HTR-8/SVneo (cell line): ENCODE data around the gene ACOD1.
"Not testable (repeated sequence)": the region's sequence is repeated elsewhere in the genome, so short reads cannot be mapped to it uniquely, and the experiment has no call there.

Experiments used
- DNase-seq: peaks from one replicate; pipeline ENCODE4 v3.0.0; 2011; ENCODE audit warnings: low spot score, mixed read lengths; ENCODE audit not compliant: insufficient read length
- FAIRE-seq: peaks from 2 replicates; lab custom pipeline; 2011; peaks lifted over from hg19 to GRCh38; lab: Jason Lieb, UNC

Gene ACOD1

DNA sequence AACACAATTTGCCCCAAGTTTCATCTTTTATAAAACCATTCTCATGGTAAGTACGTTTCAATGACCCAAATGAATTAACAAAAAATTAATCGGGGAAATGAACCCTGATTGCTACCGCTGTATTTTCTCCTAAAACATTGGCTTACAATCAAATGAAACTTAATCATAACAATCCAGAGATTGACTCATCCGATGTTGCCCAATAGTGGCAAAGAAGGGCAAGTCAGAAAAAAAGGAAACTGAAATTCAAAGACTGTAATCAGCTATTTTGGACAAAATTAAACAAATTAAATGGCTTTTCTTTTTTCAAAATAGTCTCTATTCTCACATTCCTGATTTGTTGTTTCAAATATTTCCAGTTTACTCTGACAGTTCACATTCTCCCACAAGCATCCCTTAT is 3.9 kb upstream of the ACOD1 start:
- no peak for DNase-seq
- FAIRE-seq = no peak

DNA sequence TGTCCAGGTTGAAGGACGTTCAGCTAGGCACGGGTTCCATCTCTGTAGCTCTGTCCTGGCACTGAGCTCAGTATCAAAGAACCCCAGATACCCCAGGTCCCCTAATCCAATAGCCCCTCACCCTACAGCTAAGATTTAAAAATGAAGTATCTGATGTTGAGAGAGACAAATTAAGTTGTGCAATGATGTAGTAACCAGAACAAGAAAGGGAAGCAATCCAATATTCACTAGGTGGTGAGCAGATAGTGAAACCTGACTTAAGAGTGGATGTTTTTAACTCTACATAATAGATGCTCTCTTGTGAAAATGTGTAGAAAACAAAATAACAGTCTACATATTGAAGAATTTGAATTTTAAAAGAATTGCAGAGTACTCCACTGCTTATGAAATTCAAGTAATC is 1.8 kb downstream of the ACOD1 start:
- DNase-seq (no peak), FAIRE-seq (no peak)

DNA sequence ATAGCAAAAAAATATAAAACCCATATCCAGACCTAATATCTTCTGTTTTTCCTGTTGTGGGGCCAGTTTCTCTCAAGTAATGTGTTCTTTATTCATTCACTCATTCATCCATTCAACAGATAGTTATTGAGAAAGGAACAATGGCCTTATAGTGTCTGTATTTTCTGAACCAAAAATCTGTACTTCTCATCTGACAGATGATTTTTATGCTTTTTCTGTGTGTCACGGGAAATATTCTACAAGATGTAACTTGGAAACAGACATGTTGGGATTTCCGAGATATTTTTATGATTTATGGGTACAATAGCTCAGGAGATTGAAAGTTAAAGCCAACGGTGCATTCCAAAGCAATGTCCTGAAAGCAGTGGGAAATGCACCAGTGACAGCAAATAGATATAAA is 5.7 kb downstream of the ACOD1 start:
- no peak for FAIRE-seq
- DNase-seq = no peak

- DNase-seq (no peak), FAIRE-seq (no peak)
Observed at GRCh38 chr13:76954538-76954937, 6.2 kb downstream of the ACOD1 start.

GRCh38 chr13:76955193-76955592 is 6.9 kb downstream of the ACOD1 start:
- no peak for FAIRE-seq
- DNase-seq = no peak

GRCh38 chr13:76955661-76956060 is 7.3 kb downstream of the ACOD1 start:
- no peak for FAIRE-seq

DNA sequence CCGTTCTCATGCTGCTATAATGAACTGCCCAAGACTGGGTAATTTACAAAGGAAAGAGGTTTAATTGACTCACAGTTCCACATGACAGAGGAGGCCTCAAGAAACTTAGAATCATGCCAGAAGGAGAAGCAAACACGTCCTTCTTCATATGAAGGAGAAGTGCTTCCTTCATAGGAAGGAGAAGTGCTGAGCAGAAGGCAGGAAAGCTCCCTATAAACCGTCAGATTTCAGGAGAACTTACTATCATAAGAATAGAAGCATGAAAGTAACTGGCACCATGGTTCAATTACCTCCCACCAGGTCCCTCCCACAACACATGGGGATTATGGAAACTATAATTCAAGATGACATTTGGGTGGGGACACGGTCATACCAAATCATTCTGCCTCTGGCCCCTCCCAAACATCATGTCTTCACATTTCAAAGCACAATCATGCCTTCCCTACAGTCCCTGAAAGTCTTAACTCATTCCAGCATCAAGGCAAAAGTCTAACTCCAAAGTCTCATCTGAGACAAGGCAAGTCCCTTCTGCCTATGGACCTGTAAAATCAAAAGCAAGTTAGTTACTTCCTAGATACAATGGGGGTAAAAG is 10.6 kb downstream of the ACOD1 start:
- FAIRE-seq = no peak
- no peak for DNase-seq

More at GRCh38 chr13:76955661-76956060, 7.3 kb downstream of the ACOD1 start:
- DNase-seq = no peak

GRCh38 chr13:76959734-76960133 is 11.4 kb downstream of the ACOD1 start:
- DNase-seq, FAIRE-seq: not testable (repeated sequence)

- FAIRE-seq (no peak), DNase-seq (no peak)
Observed at GRCh38 chr13:76965759-76966421, 17.6 kb downstream of the ACOD1 start.

DNA sequence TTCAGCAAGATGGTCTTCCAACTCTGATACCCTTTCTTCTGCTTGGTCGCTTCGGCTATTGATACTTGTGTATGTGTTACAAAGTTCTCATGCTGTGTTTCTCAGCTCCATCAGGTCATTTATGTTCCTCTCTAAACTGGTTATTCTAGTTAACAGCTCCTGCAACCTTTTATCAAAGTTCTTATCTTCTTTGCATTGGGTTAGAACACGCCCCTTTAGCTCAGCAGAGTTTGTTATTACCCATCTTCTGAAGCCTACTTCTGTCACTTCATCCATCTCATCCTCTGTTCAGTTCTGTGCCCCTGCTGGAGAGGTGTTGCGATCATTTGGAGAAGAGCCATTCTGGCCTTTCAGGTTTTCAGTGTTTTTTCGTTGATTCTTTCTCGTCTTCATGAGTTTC is 18.7 kb downstream of the ACOD1 start:
- no peak for DNase-seq
- FAIRE-seq = no peak

GRCh38 chr13:76968041-76968440 is 19.7 kb downstream of the ACOD1 start:
- DNase-seq (no peak), FAIRE-seq (no peak)

DNA sequence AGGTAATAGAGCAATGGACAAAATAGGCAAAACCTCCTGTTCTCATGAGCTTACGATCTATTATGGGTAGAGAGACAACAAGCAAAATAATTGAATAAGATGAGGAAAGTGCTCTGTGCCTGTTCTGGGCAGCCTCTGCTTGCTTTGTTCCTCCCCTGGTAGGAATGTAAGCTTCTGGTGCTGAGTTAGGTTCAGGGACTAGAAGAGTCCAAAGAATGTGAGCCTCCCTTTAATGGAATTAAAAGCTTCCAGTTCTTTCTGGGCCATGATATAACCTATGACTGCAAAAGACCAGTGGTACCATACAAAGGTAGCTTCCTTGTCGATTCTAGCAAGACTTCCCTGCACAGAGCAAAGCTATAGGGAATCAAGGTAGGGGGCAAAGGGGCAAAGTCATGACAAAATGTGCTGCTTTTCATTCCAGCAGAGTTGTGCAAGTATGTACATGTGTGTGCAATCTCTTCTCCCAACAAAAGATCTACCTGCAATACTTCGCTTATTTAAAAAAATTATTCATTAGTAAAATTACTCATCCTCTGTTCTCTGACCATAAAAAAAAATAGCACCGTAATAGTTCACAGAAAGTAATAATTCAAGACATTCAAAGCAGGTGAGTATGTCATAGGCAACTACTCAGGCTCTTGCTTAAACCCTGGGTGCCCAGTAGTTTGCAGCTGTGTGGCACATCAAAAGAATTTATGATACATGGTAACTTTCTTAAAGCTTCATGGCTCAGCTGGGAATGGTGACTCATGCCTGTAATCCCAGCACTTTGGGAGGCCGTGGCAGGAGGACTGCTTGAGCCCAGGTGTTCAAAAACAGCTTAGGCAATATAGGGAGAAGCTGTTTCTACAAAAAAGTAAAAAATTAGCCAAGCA is 21.4 kb downstream of the ACOD1 start:
- DNase-seq = no peak

GRCh38 chr13:76971215-76971614 is 22.9 kb downstream of the ACOD1 start:
- DNase-seq = no peak
- FAIRE-seq = no peak

More for the DNA sequence above, 21.4 kb downstream of the ACOD1 start:
- no peak for FAIRE-seq

- FAIRE-seq (no peak), DNase-seq (no peak)
Observed at GRCh38 chr13:76971851-76972829, 23.8 kb downstream of the ACOD1 start.

DNA sequence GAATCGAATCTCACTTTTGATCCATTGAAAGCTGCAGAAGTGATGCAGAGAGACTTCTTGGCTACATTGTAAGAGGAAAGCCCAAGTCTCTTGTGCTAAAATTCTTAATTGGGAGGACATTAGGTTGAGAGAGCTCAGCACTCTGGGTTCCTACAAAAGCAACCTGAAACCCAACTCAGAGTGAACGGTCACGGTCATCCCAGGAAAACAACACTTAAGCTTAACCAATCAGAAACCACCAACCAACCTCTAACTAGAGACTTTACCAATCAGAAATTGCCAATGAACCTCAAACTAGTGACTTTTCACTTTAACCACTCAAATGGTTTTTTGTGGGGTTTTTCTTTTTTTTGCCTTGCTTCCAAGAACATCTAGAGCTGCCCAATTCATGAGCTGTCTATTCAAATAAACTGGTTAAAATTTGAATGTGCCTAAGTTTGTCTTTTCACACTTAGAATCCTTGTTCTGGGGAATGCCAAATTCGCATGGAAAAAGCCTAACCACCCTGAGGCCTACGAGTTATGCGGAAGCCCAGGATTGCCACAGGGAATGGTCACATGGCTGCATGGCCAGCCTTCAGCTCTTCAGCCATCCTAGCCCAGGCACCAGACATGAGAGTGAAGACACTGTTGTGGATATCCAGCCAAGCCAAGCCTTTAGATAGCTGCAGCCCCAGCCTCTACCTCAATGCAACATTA is 25.8 kb downstream of the ACOD1 start:
- no peak for DNase-seq

DNA sequence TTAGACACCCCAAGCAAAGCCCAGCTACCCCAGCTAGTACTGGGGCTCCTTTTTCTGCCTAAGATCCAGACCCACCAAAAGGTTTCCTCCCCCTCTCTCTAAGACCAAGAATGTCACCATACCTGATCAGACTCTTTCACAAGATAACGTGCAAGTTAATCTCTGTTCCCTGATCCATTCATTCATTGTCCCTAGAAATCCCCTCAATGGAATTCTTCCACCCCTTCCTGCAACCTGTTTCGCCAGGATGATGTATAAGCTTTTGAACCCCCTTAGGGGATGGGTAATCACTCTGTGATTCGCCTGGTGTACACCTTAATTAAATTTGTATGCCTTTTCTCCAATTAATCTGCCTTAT is 26.3 kb downstream of the ACOD1 start:
- FAIRE-seq (no peak), DNase-seq (no peak)

More for the DNA sequence above, 25.8 kb downstream of the ACOD1 start:
- FAIRE-seq = no peak

GRCh38 chr13:76975863-76976262 is 27.6 kb downstream of the ACOD1 start:
- FAIRE-seq (no peak), DNase-seq (no peak)

DNA sequence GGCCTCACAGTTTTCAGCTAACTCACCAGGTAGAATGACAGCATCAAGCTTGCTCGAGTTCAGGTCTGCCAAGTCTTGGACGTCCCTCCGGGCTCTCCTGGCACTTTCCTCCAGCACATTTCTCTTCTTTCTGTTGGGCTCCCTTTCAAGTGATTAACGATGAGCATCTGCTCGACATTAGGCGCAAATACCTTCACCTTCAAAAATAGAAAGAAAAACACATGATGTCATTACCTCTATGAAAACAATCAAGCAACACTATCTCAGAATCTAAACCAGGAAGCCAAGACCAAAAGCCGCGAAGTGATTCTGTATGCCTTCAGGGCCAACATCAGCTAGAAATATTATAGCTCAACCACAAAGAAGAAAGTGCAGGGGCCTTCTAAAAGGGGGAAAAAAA is 28.2 kb downstream of the ACOD1 start:
- no peak for DNase-seq
- no peak for FAIRE-seq

DNA sequence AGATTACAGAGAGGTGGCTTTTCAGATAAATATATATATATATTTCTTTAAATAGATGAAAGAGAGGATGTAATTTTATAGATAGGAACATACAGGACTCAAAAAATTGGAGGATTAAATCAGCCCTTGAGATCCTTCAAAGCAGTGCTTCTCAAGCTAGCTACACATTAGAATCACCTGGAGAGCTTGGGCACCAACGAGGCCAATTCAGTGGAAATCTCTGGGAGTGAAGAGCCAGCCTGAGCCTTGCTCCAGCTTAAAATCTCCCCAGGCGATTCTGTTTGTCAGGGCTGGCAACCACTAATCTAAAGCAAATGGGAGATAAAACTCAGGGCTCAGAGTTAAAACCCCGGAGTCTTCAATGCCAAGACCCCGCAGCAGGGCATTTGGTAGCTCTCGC is 28.6 kb downstream of the ACOD1 start:
- no peak for FAIRE-seq
- DNase-seq = no peak
